Colonic mucosa (tissue), 4 donors: ENCODE measurements around the gene APPBP2. TPM values are rescaled to one million over a fixed set of nuclear protein-coding genes. Genes with fewer than 3 reads are reported as not detected.
"Not testable (repeated sequence)": the region's sequence is repeated elsewhere in the genome, so short reads cannot be mapped to it uniquely, and the experiment has no call there.

Experiments used
- DNase-seq: peaks from one replicate; pipeline ENCODE4 v3.0.0-alpha.2; 2020
- H3K27ac ChIP-seq: fragments of 200-600 bp; one replicate; pipeline ENCODE4 v1.8.0; 2021
- H3K27me3 ChIP-seq: fragments of 200-600 bp; one replicate; pipeline ENCODE4 v1.8.0; 2021
- H3K36me3 ChIP-seq: fragments of 200-600 bp; one replicate; pipeline ENCODE4 v1.8.0; 2021
- H3K4me1 ChIP-seq: fragments of 200-600 bp; one replicate; pipeline ENCODE4 v1.8.0; 2021; ENCODE audit warnings: mild to moderate bottlenecking
- H3K4me3 ChIP-seq: fragments of 200-600 bp; one replicate; pipeline ENCODE4 v1.8.0; 2021
- H3K9ac ChIP-seq, 2 donors: one replicate each; pipeline ENCODE4 v1.7.0; 2013; ENCODE audit warnings: control low read depth in 2 of 2, low read depth in 2 of 2, low read length in 2 of 2
- H3K9me3 ChIP-seq: fragments of 200-600 bp; one replicate; pipeline ENCODE4 v1.8.0; 2021
- intact Hi-C: fragments of 100-400 bp; cut with DNase I; formaldehyde crosslinking; loops from one replicate; pipeline ENCODE4 v1.14.1; 2022
- total RNA-seq, 2 donors: library from RNA; stranded (reverse); fragmentation: NEBNext Ultra II Directional in 1 of 2; extraction: Animal tissue kit (Norgen Biotek cat#: 25700) in 1 of 2; gene quantifications; one replicate each; pipeline ENCODE4 v1.2.1, GENCODE V29; 2021
- TF ChIP-seq, protein P1 (sequence below): fragments of 200-600 bp; IDR thresholded peaks from one replicate; pipeline ENCODE4 v1.8.0; 2022; ENCODE audit warnings: antibody characterized with exemption, mild to moderate bottlenecking
- donor health status: healthy.
- donor health status: DM: no; HTN: no; CAD: no.
- donor health status: DM: no; HTN: no; CAD: no.

Gene APPBP2
- total RNA-seq, 2 donors from 2014 or later: 26.7 to 42.0 TPM

DNA sequence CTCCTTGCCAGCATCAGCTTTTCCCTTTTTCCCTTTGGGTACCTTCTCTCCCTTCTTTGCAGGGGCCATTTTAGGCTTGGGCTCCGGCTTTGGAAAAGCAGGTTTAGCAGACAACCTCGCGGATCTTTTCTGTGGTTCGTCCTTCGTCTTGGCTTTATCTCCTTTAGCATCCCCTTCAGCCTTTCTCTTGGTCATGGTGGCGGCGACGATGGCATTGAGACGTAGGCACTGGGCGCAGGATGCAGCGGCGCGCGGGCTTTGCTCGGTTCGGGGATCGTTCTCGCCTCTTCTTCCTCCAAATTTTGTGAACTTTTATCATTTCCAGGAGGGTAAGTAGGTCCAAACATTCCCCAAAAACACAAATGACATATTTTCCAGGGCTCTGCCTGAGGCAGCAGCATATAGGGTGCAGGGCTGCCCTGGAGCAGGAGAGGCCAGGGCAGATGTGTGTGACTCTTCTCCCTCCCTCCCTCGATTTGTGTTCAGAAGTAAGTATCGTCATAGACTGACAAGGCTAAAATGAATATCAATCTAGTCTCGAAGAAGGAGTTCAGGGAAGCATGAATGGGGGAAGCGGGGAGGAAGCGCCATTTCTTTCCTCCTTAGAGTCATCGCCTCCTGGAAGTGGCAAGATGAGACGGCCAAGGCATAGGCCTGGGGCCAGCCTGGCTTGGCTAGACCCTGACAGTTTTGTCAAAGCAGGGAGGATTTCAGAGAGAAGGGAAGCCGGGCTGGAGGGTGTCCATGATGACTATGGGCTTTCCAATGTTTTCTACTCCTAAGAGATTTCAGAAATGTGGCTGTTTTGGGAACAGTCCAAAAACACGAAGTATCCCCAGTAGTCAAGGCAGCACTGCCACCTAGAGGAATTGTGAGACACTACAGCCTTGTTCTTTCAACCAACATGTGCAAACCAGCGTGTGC lies 90.5 kb downstream of the APPBP2 start:
- no peaks in the 10 kb centered on the region for H3K27me3 ChIP-seq
- no peak overlapping the region for H3K27ac ChIP-seq
- DNase-seq: peak; percentile 75
- no peak overlapping the region for H3K4me3 ChIP-seq
- H3K36me3 ChIP-seq: no peaks in the 10 kb centered on the region
- no peaks in the 10 kb centered on the region for H3K9me3 ChIP-seq
- TF ChIP-seq, protein P1, sequence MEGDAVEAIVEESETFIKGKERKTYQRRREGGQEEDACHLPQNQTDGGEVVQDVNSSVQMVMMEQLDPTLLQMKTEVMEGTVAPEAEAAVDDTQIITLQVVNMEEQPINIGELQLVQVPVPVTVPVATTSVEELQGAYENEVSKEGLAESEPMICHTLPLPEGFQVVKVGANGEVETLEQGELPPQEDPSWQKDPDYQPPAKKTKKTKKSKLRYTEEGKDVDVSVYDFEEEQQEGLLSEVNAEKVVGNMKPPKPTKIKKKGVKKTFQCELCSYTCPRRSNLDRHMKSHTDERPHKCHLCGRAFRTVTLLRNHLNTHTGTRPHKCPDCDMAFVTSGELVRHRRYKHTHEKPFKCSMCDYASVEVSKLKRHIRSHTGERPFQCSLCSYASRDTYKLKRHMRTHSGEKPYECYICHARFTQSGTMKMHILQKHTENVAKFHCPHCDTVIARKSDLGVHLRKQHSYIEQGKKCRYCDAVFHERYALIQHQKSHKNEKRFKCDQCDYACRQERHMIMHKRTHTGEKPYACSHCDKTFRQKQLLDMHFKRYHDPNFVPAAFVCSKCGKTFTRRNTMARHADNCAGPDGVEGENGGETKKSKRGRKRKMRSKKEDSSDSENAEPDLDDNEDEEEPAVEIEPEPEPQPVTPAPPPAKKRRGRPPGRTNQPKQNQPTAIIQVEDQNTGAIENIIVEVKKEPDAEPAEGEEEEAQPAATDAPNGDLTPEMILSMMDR: peak; percentile 86
- intact Hi-C loops: loop anchor here (5.0 to 10.0 kb wide), 2 partner anchors 202 to 331 kb away; no protein-coding TSS in a partner anchor
- no peak overlapping the region for H3K9ac ChIP-seq
- no peaks in the 10 kb centered on the region for H3K4me1 ChIP-seq

DNA sequence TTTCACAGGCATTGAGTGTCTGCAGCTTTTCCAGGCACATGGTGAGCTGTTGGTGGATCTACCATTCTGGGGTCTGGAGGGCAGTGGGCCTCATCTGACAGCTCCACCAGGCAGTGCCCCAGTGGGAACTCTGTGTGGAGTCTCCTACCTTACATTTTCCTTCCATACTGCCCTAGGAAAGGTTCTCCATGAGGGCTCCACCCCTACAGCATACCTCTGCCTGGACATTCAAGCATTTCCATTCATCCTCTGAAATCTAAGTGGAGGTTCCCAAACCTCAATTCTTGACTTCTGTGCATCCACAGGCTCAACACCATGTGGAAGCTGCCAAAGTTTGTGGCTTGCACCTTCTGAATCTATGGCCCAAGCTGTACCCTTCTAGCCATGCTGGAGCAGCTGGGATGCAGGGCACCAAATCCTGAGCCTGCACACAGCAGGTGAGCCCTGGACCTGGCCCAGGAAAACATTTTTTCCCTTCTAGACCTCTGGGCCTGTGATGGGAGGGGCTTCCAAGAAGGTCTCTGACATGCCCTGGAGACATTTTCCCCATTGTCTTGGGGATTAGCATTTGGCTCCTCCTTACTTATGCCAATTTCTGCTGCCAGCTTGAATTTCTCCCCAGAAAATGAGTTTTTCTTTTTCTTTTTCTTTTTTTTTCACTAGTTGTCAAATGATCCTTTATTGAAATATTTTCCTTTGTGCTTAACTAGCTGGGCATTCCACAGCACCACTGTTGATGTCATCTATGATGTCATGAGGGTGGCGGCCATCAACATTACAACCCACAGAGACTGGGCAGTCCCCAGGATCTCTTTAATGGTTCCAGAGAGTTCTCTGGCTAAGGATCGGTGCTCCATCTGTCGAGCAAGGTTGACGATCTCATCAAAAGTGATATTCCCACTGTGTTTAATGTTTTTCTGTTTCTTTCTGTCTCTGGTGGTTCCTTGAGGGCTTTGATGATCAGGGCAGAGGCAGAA lies 92.7 kb downstream of the APPBP2 start:
- not testable (repeated sequence) for H3K4me1 ChIP-seq, H3K9ac ChIP-seq, H3K27me3 ChIP-seq, H3K27ac ChIP-seq, H3K4me3 ChIP-seq, H3K9me3 ChIP-seq, H3K36me3 ChIP-seq, DNase-seq
- intact Hi-C loops: loop anchor here (5.0 to 10.0 kb wide), 2 partner anchors 201 to 329 kb away; no protein-coding TSS in a partner anchor

DNA sequence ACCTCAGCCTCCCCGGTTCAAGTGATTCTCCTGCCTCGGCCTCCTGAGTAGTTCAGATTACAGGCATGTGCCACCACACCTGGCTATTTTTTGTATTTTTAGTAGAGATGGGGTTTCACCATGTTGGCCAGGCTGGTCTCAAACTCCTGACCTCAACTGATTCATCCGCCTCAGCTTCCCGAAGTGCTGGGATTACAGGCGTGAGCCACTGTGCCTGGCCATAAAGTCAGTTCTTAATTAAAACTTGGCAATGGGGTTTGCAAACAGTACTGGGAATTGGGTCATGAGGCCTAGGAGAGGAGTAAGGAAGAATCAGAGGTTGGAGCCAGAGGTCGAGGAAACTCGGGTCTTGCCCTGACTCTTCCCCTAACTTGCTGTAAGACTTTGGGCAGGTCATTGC lies 95.5 kb downstream of the APPBP2 start:
- H3K27ac ChIP-seq, DNase-seq, H3K4me3 ChIP-seq, H3K4me1 ChIP-seq, H3K9ac ChIP-seq, H3K9me3 ChIP-seq, H3K36me3 ChIP-seq, H3K27me3 ChIP-seq: not testable (repeated sequence)
- intact Hi-C loops: loop anchor here (5.0 to 10.0 kb wide), 2 partner anchors 198 to 326 kb away; no protein-coding TSS in a partner anchor

DNA sequence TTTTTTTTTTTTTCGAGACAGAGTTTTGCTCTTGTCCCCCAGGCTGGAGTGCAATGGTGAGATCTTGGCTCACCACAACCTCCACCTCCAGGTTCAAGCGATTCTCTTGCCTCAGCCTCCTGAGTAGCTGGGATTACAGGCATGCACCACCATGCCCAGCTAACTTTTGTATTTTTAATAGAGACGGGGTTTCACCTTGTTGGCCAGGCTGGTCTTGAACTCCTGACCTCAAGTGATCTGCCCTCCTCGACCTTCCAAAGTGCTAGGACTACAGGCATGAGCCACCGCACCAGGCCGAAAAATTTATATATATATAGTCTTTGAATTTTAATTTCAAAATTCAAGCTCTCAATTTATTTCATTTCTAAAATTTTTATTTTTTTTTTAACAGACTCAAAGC lies 97.6 kb downstream of the APPBP2 start:
- H3K27ac ChIP-seq, DNase-seq, H3K36me3 ChIP-seq, intact Hi-C loops, H3K9me3 ChIP-seq, H3K4me1 ChIP-seq, H3K9ac ChIP-seq, H3K4me3 ChIP-seq, H3K27me3 ChIP-seq: not testable (repeated sequence)

DNA sequence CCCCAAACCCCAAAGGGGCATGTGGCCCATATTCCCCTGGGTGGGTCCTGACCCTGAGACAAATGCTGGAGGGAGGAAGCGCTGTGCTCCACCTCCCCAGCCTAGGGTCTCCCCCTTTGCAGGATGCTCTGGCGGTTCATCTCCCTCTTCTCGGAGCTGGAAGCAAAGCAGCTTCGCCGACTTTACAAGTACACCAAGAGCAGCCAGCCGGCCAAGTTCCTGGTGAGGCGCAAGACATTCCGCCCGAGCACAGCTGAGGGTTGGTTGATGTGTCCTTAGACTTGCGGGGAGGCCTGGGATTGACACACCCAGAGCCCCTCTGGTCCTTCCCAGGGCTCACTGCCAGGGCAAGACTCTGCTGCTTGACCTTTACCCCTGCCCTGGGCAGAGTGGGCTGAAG lies 99.4 kb downstream of the APPBP2 start:
- Histone ChIP-seq H3K27me3 (no peaks in the 10 kb centered on the region), H3K27ac (no peak overlapping the region), H3K36me3 (no peaks in the 10 kb centered on the region), H3K9me3 (no peaks in the 10 kb centered on the region), H3K4me3 (no peak overlapping the region), H3K9ac (no peak overlapping the region), H3K4me1 (no peaks in the 10 kb centered on the region)
- TF ChIP-seq, protein P1: no peak
- DNase-seq: no peak
- intact Hi-C loops: no loop called here

DNA sequence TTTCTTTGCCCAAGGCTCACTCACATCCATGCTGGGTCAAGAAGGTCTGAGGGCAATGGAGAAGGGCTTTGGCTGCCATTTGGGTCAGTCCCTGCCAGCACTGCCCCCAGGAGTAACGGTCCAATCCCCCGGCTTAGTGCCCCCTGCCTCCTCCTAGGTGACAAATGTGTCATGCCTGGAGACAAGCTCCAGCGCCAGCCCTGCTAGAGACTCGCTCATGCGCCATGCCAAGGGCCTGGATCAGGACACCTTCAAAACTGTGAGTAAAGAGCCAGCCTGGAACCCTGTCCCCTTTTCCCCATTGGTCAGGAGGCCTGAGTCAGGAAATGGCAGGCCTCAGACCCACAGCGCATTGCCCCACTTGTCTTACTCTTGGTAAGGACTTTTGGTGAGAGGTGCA lies 100.4 kb downstream of the APPBP2 start:
- Histone ChIP-seq H3K4me3 (no peak overlapping the region), H3K27ac (no peak overlapping the region), H3K9ac (no peak overlapping the region), H3K27me3 (no peaks in the 10 kb centered on the region), H3K36me3 (no peaks in the 10 kb centered on the region), H3K9me3 (no peaks in the 10 kb centered on the region), H3K4me1 (no peaks in the 10 kb centered on the region)
- DNase-seq: no peak
- TF ChIP-seq, protein P1: no peak
- intact Hi-C loops: no loop called here
